NT2/D1 (cell line): ENCODE results near the gene GCSH.

Experiments used
- YY1 ChIP-seq: IDR thresholded peaks from 2 replicates; pipeline ENCODE4 v1.6.1; 2011; ENCODE audit not compliant: insufficient read length, insufficient read depth
- ZNF274 ChIP-seq: IDR thresholded peaks from 2 replicates; pipeline ENCODE4 v1.6.1; 2011; ENCODE audit warnings: mild to moderate bottlenecking, low read depth, low read length

DNA sequence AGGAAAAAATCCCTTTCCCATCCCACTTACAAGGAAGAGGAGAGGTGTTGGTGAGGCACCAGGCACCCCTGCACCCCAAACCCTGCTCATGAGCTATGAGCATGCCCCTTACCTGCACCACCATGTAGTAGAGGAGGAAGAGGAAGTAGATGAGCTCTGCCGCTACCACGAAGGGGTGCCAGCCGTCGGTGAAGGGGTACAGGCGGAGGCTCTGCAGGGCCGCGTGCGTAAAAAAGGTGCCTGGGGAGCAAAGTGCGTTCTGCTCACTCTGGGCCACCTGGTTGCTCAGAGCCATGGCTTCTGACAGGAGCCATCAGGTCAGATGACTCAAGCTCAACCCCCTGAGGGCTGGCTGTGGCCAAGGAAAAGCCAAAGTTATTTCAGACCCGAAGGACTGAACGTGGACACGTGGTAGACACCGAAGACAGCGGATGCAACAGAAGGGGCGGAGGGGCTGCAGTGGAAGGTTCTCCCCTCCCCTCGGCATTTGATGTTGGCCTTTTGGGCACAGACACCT, 25.3 kb upstream of the GCSH start:
- TF ChIP-seq YY1: no peak
- TF ChIP-seq ZNF274: no peak
